GM04503 (cell line): Measurements from ENCODE around the gene TNFRSF25.

Experiments used
- DNase-seq: peaks from one replicate; pipeline ENCODE4 v3.0.0-alpha.2; 2012; ENCODE audit warnings: low read depth

The TNFRSF25 gene

DNA sequence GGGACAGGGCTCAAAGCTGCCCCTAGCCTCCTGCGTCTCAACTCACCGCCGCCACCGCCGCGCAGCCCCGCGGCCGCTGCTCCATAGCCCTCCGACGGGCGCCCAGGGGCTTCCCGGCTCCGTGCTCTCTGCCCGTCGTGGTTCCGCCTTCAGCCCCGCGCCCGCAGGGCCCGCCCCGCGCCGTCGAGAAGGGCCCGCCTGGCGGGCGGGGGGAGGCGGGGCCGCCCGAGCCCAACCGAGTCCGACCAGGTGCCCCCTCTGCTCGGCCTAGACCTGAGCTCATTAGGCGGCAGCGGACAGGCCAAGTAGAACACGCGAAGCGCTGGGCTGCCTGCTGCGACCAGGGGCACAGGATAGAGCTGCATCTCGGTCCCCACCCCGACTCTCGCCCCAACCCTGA lies at the start of gene TNFRSF25:
TNFRSF25 (minus strand) TSS at position 151 of the 400 bp plus-strand sequence; CDS start at position 85, 66 bp downstream.
- DNase-seq = no peak

- DNase-seq = no peak
Observed at GRCh38 chr1:6515771-6516170, 49.8 kb upstream of the TNFRSF25 start.

DNA sequence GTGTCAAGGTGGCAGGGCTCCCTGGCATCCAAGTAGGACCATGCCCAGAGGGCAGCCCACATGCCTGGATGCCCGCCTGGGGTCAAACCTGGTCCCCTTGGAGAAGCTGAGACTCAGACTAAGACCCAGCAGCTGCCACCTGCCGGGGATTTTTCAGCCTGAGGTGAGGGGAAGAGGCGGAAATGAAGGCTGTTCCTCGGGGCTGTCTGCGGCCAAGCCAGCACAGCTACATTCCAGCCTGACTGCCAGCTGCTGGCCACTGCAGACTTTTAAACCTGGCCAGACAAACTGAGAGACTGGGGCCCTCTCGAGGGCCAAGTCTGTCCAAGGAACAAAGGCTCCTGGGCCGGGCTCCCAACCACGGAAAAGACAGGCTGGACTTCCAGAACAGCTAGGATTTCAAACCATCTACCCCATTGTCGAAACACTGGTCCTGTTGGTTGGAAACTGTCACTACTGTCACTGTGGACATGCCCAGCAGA lies 47.4 kb upstream of the TNFRSF25 start:
- no peak for DNase-seq

DNA sequence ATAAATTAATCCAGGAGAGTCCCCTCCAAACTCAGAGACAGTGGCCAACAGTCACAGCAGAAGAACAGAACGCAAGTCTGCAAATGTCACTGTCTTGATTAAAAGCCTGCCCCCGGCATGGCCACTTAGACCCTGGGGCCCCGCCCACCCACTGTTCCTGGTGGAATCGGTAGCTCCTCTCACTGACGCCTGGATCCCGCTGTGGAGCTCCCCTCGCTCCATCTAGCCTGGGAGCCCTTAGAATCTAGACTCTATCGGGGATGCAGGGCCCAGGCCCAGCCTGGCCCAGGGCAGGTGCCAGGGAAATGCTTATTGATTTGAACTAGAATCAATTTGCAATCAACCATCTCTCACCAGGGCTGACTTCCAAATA lies 46.9 kb upstream of the TNFRSF25 start:
- no peak for DNase-seq

DNA sequence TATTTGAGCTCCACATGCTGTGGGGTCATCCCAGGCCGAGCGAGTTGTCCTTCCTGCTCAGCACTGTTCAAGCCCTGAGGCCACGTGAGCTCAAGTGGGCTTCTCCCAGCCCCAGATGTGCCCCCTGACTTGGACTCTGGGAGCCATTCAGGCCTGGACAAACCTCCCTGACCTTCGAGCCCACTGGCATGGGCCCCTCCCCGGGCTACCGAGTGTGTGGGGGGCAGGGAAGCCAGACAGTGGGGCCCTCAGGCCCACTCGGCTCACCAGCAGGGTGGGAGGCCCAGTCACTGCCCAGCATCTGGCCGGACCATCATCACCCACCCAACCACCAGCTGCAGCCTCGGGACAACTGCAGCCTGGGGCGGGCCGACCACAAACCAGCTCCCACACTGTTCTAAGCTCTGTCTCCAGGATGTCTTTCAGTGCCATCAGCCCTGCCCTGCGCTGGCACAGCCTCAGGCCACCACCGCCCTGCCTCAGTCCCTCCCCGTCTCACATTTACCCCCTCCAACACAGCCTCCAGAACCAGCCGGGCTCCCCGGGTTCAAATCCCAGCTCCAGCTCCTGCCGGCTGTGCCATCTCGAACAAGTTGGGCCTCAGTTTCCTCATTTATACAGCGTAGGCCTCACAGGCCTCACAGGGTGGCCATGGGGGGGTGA lies 46.4 kb upstream of the TNFRSF25 start:
- no peak for DNase-seq

DNA sequence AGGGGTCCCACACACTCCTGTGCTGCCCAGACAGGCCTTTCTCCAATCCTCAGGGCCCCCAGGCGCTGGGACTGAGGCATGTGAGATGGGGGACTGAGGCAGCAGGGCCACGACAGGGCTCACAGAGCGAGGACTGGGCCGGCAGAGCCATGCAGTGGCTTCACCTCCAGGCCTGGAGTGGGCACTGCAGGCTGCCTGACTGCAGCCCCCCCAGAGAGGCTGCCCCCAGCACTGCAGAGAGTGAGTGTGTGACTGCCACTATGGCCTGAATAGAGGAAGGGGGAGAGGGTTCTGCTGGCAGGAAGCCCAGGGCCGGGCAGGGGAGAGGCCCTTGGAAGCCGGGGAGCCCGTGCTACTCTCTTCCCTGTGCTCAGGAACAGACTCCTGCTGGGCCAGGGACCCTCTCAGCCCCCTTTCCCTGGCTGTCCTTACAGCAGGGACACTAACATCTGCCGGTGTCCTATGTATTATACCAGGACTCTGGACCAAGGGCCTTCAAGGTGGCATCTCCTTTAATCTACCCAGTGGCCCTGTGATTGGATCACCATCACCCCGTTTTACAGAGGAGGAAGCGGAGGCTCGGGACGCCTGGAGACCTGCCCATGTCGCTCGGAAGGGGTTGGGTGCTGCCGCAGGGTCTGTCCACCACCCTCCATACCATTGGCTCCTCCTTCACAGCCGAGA lies 45.7 kb upstream of the TNFRSF25 start:
- DNase-seq = no peak

DNA sequence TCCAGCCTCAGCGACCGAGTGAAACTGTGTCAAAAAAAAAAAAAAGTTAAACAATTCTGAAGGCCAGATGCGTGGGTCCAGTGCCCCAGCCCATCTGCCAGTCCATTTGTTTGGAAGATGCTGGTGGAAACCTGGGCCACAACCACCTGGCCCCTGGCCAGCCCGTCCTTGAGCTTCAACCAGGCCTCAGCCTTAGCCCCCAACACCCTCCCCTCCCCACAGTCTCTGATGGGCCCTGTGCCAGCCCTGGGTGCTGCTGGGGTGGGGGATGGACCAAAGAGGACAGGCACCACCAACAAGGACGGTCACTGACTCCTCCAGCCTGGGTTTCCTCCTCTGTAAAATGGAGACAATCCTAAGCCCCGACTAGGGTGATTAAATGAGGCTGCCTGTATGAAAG lies 45.1 kb upstream of the TNFRSF25 start:
- DNase-seq = no peak

GRCh38 chr1:6510493-6510892 lies 44.5 kb upstream of the TNFRSF25 start:
- DNase-seq = no peak

DNA sequence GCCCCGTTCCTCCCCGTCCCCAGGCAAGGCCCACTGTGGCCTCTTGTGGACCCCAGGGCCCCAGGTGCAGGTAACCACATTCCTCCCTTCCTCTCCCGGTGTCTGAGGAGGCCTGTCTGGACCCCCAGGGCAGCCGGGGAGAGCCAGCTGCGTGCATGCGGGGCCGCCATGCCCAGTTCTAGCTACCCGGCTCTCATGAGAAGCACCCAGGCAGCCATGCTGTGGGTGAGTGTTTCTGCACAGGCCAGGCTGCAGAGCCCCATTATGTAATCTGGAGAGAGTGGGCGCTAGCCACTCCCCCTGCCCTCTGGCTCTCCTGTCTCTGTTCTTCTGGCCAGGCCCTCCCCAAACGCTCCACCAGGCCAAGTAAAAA lies 43.9 kb upstream of the TNFRSF25 start:
- no peak for DNase-seq

DNA sequence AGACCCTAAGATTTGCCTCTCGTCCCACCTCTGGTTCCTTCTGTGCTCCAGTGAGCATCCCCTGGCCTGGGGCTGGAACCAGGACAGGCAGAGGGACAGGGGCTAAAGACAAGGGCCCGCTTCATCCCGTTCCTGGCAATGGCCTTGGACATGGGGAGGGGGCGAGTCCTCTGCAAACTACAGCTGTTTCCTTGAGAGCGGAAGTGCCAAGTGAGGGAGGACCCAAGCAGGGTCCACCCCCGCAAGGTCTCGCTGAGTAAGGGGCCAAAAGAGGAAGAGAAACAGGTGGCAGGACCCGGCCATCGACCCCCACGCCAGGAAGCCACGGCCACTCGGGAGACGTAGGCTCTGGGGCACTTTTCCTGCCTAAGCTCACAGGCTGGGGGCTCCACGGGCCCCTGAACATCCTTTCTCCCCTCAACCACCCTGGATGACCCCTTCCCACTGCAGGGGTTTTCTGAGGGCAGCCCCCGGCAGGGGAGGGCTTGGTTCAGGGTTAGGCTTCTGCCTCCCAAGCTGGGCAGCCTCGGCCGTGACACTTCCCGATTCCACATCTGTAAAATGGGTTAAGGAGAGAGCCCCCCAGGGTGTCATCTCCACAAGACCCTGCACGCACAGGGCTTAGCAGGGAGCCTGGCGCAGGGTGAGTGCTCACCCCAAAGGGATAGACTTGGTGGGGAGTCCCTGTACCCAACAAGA lies 43.4 kb upstream of the TNFRSF25 start:
- DNase-seq = no peak

GRCh38 chr1:6508816-6509189 lies 42.8 kb upstream of the TNFRSF25 start:
- DNase-seq = no peak

GRCh38 chr1:6508154-6508815 lies 42.3 kb upstream of the TNFRSF25 start:
- no peak for DNase-seq

- no peak for DNase-seq
Observed at GRCh38 chr1:6507461-6507911, 41.5 kb upstream of the TNFRSF25 start.

GRCh38 chr1:6507037-6507428 lies 41.1 kb upstream of the TNFRSF25 start:
- DNase-seq = no peak

GRCh38 chr1:6506210-6507036 lies 40.5 kb upstream of the TNFRSF25 start:
- no peak for DNase-seq

DNA sequence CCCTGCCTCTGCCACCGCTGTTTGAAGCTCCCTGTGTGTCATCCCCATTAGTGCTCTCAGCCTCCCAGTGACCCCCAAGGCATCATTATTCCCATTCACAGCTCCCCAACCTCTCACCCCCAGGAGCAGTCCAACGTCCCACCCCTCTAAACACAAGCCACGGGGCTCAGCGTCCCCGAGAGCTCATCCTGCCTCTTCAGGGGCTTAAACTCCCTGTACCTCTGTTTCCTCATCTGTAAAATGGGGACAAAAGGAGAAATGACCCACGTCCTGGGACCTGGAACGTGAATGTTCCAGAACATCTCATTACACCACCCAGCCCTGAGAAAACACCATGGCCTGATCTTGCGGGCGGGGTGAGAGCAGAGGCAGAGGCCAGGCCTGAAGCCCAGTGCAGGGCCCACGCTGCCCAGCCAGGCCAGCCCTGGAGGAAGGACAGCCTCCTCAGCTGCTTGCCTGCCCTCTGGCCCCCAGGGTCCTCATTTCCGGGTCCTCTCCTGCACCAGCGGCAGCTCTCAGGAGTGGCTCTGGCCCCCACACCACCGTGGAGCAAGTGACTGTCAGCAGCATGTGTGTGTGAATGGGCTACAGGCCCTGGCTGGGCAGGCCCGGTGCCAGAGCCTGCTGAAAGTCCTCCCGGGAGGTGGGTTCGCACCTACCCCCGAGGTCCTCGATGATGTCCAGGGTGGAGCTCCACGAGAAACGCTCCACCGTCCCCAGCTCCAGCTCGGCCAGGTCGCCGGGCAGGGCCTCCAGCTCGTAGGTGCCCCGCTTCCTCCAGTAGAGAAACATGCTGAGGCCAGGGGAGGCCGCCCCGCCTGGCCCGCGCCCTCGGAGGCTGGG lies 39.6 kb upstream of the TNFRSF25 start:
- DNase-seq = no peak

- no peak for DNase-seq
Observed at GRCh38 chr1:6504887-6505286, 38.9 kb upstream of the TNFRSF25 start.

GRCh38 chr1:6503884-6504602 lies 38.1 kb upstream of the TNFRSF25 start:
- no peak for DNase-seq

GRCh38 chr1:6502000-6502891 lies 36.3 kb upstream of the TNFRSF25 start:
- DNase-seq = no peak
